ENCODE measurements around the gene SLC2A4RG. TPM values are rescaled to one million over a fixed set of nuclear protein-coding genes. Genes with fewer than 3 reads are reported as not detected.

Gene SLC2A4RG
- total and polyA plus RNA-seq, 2 experiments from 2014 or later: 43.9 to 50.4 TPM

GRCh38 chr20:63735859-63736718 is 3.5 kb upstream of the SLC2A4RG start, which contains the start of gene LIME1:
TSS of gene LIME1 (plus strand) at chr20:63736664. CDS start at chr20:63737550, 886 bp downstream.
- H3K4me1 ChIP-seq (ENCODE audit: insufficient read depth): peaks cover 22% of the 10 kb centered on the region
- H3K4me2 ChIP-seq: peak within 1 kb of the TSS; percentile 99
- H3K27ac ChIP-seq: no peak within 1 kb of the TSS
- no peaks in the 10 kb centered on the region for H3K27me3 ChIP-seq
- H3K4me3 ChIP-seq: no peak within 1 kb of the TSS
- 92% methylated on average over 31 of the region's 31 CpGs for WGBS (ENCODE audit: low lambda C conversion rate, missing lambda C conversion rate)
- no peaks in the 10 kb centered on the region for H3K9me2 ChIP-seq (replicated peaks; ENCODE audit: insufficient read depth)
- H3K36me3 ChIP-seq (replicated peaks; ENCODE audit: insufficient read depth, low read depth): no peaks in the 10 kb centered on the region
- H3K79me2 ChIP-seq: no peaks in the 10 kb centered on the region
- H4K20me1 ChIP-seq (ENCODE audit: insufficient read depth, poor library complexity, severe bottlenecking): no peaks in the 10 kb centered on the region
- DNase-seq (ENCODE audit: low spot score): peak; percentile 14
- no peaks in the 10 kb centered on the region for H3K9me3 ChIP-seq (ENCODE audit: low read depth)
- no peak within 1 kb of the TSS for H2AFZ ChIP-seq
- TF ChIP-seq CTCF (IDR thresholded peaks at IDR 0.05; ENCODE audit: poor library complexity): no peak
- TF ChIP-seq EZH2phosphoT487 (IDR thresholded peaks at IDR 0.05; ENCODE audit: low read depth, severe bottlenecking, unreplicated experiment): no peak
- TF ChIP-seq EZH2 (IDR thresholded peaks at IDR 0.05; ENCODE audit: borderline replicate concordance): no peak

- Histone ChIP-seq H2AFZ (no peak overlapping the region), H3K4me3 (no peak overlapping the region), H3K27me3 (no peaks in the 10 kb centered on the region), H3K9me3 (ENCODE audit: low read depth) (no peaks in the 10 kb centered on the region), H3K4me2 (peak overlapping the region; percentile 99), H3K36me3 (replicated peaks; ENCODE audit: insufficient read depth, low read depth) (no peaks in the 10 kb centered on the region), H4K20me1 (ENCODE audit: insufficient read depth, poor library complexity, severe bottlenecking) (no peaks in the 10 kb centered on the region), H3K79me2 (peaks cover 6% of the 10 kb centered on the region), H3K9me2 (replicated peaks; ENCODE audit: insufficient read depth) (no peaks in the 10 kb centered on the region), H3K27ac (no peak overlapping the region), H3K4me1 (ENCODE audit: insufficient read depth) (peaks cover 31% of the 10 kb centered on the region)
- TF ChIP-seq EZH2 (IDR thresholded peaks at IDR 0.05; ENCODE audit: borderline replicate concordance) (no peak), CTCF (IDR thresholded peaks at IDR 0.05; ENCODE audit: poor library complexity) (no peak), EZH2phosphoT487 (IDR thresholded peaks at IDR 0.05; ENCODE audit: low read depth, severe bottlenecking, unreplicated experiment) (no peak)
- 52% methylated on average over 29 of the region's 30 CpGs for WGBS (ENCODE audit: low lambda C conversion rate, missing lambda C conversion rate)
- peak; percentile 37 for DNase-seq (ENCODE audit: low spot score)
Observed at GRCh38 chr20:63736893-63737694, 2.5 kb upstream of the SLC2A4RG start.

GRCh38 chr20:63737695-63737944 is 2.0 kb upstream of the SLC2A4RG start:
- no peak for DNase-seq (ENCODE audit: low spot score)
- Histone ChIP-seq H4K20me1 (ENCODE audit: insufficient read depth, poor library complexity, severe bottlenecking) (no peaks in the 10 kb centered on the region), H3K9me3 (ENCODE audit: low read depth) (no peaks in the 10 kb centered on the region), H3K27ac (no peak overlapping the region), H2AFZ (no peak overlapping the region), H3K4me1 (ENCODE audit: insufficient read depth) (peaks cover 31% of the 10 kb centered on the region), H3K4me2 (peak overlapping the region; percentile 99), H3K27me3 (no peaks in the 10 kb centered on the region), H3K9me2 (replicated peaks; ENCODE audit: insufficient read depth) (no peaks in the 10 kb centered on the region), H3K36me3 (replicated peaks; ENCODE audit: insufficient read depth, low read depth) (no peaks in the 10 kb centered on the region), H3K79me2 (peaks cover 6% of the 10 kb centered on the region), H3K4me3 (no peak overlapping the region)
- 14% methylated on average over 6 of the region's 26 CpGs for WGBS (ENCODE audit: low lambda C conversion rate, missing lambda C conversion rate)
- TF ChIP-seq EZH2phosphoT487 (IDR thresholded peaks at IDR 0.05; ENCODE audit: low read depth, severe bottlenecking, unreplicated experiment): no peak
- no peak for TF ChIP-seq EZH2 (IDR thresholded peaks at IDR 0.05; ENCODE audit: borderline replicate concordance)
- no peak for TF ChIP-seq CTCF (IDR thresholded peaks at IDR 0.05; ENCODE audit: poor library complexity)

All from hepatocyte (in vitro differentiated cells).